HEK293T (cell line): ENCODE results near the gene SH3RF2.

Source experiments
- BHLHE40 ChIP-seq: fragments of 450-650 bp; IDR thresholded peaks from 2 replicates; pipeline ENCODE4 v1.6.1; 2016; ENCODE audit warnings: mild to moderate bottlenecking, moderate library complexity, borderline replicate concordance
- CTBP1 ChIP-seq: fragments of 450-650 bp; IDR thresholded peaks from 2 replicates; pipeline ENCODE4 v1.6.1; 2016; ENCODE audit warnings: borderline replicate concordance
- FOXK2 ChIP-seq: fragments of 450-650 bp; IDR thresholded peaks from 2 replicates; pipeline ENCODE4 v1.6.1; 2016; ENCODE audit warnings: mild to moderate bottlenecking
- FOXM1 ChIP-seq: fragments of 450-650 bp; IDR thresholded peaks from 2 replicates; pipeline ENCODE4 v1.6.1; 2017; ENCODE audit warnings: mild to moderate bottlenecking, borderline replicate concordance
- HDGF ChIP-seq: fragments of 450-650 bp; IDR thresholded peaks from 2 replicates; pipeline ENCODE4 v1.6.1; 2017; ENCODE audit warnings: antibody characterized with exemption, borderline replicate concordance
- L3MBTL2 ChIP-seq: fragments of 450-650 bp; conservative IDR thresholded peaks from 2 replicates; pipeline ENCODE4 v1.6.1; 2016; ENCODE audit warnings: mild to moderate bottlenecking
- LEF1 ChIP-seq: fragments of 450-650 bp; IDR thresholded peaks from 2 replicates; pipeline ENCODE4 v1.6.1; 2017; ENCODE audit warnings: mild to moderate bottlenecking, borderline replicate concordance
- SP1 ChIP-seq: fragments of 450-650 bp; IDR thresholded peaks from 2 replicates; pipeline ENCODE4 v1.6.1; 2017
- SUZ12 ChIP-seq: fragments of 450-650 bp; IDR thresholded peaks from 2 replicates; pipeline ENCODE4 v1.6.1; 2016; ENCODE audit warnings: mild to moderate bottlenecking
- ZNF384 ChIP-seq: fragments of 450-650 bp; IDR thresholded peaks from 2 replicates; pipeline ENCODE4 v1.6.1; 2016

DNA sequence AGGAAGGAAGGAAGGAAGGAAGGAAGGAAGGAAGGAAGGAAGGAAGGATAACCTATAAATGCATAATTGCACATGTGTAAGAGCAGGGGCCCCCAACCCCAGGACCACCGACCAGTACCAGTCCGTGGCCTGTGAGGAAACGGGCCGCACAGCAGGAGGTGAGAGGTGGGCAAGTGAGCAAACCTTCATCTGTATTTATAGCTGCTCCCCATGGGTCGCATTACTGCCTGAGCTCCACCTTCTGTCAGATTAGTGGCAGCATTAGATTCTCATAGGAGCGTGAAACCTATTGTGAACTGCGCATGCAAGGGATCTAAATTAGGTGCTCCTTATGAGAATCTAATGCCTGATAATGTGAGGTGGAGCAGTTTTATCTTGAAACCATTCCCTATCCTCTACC is 66.1 kb downstream of the SH3RF2 start:
- TF ChIP-seq L3MBTL2: no peak
- TF ChIP-seq CTBP1: no peak
- no peak for TF ChIP-seq SUZ12
- TF ChIP-seq BHLHE40: no peak
- TF ChIP-seq SP1: no peak
- no peak for TF ChIP-seq FOXM1
- TF ChIP-seq ZNF384: no peak
- TF ChIP-seq LEF1: no peak
- TF ChIP-seq FOXK2: no peak
- no peak for TF ChIP-seq HDGF
